ENCODE data around the gene HDAC3. TPM values are rescaled to one million over a fixed set of nuclear protein-coding genes. Genes with fewer than 3 reads are reported as not detected.

Gene HDAC3
- total and polyA plus RNA-seq, 2 donors from 2014 or later: 44.7 to 47.5 TPM

GRCh38 chr5:141597814-141598213 lies 38.8 kb downstream of the HDAC3 start:
- H3K9me3 ChIP-seq (ENCODE audit: control insufficient read depth in 2 of 3, insufficient read depth in 1 of 3, low read length in 3 of 3): no peaks in the 10 kb centered on the region
- H3K4me3 ChIP-seq (ENCODE audit: low read length in 3 of 3): no peak overlapping the region
- DNase-seq: no peak
- no peak for TF ChIP-seq CTCF (IDR thresholded peaks at IDR 0.05; ENCODE audit: borderline replicate concordance, extremely low read depth, insufficient read depth)
- peaks cover 0 to 10% (median 0%) of the 10 kb centered on the region in 3 donors for H3K4me1 ChIP-seq (ENCODE audit: control insufficient read depth in 2 of 3, insufficient read depth in 2 of 3, low read depth in 1 of 3, low read length in 3 of 3)
- H3K27me3 ChIP-seq (ENCODE audit: control insufficient read depth, insufficient read depth, low read length): no peaks in the 10 kb centered on the region
- no peaks in the 10 kb centered on the region for H3K36me3 ChIP-seq (ENCODE audit: control insufficient read depth in 2 of 3, insufficient read depth in 3 of 3, low read length in 3 of 3)
- no peak for FAIRE-seq
- intact Hi-C loops (cut with DNase I): no loop called here
- H3K9ac ChIP-seq (ENCODE audit: low read length in 3 of 3): no peak overlapping the region
- H3K27ac ChIP-seq (ENCODE audit: low read depth in 2 of 2, low read length in 2 of 2): no peak overlapping the region

GRCh38 chr5:141597394-141597793 lies 39.3 kb downstream of the HDAC3 start:
- H3K27ac ChIP-seq (ENCODE audit: low read depth in 2 of 2, low read length in 2 of 2): no peak overlapping the region
- no peak for FAIRE-seq

DNA sequence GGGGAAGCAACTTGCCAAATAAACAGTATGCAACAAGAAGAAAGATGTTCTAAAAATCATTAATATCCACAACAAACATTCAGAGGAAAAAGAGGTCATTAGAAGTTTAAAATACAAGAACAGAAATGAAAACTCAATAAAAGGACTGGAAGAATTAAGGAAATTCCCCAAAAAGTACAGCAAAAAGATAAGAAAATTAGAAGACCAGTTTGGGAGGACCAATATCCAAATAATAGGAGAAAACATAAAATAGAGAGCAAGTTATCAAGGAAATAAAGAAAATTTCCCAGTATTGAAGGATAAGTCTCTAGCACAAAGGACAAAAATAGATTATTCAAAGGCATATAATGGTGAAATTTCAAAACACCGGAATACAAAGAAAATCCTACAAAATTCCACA lies 39.8 kb downstream of the HDAC3 start:
- Histone ChIP-seq H3K36me3 (ENCODE audit: control insufficient read depth in 2 of 3, insufficient read depth in 3 of 3, low read length in 3 of 3) (no peaks in the 10 kb centered on the region), H3K4me1 (ENCODE audit: control insufficient read depth in 2 of 3, insufficient read depth in 2 of 3, low read depth in 1 of 3, low read length in 3 of 3) (peaks cover 0 to 14% (median 0%) of the 10 kb centered on the region in 3 donors), H3K4me3 (ENCODE audit: low read length in 3 of 3) (no peak overlapping the region), H3K27ac (ENCODE audit: low read depth in 2 of 2, low read length in 2 of 2) (no peak overlapping the region), H3K27me3 (ENCODE audit: control insufficient read depth, insufficient read depth, low read length) (no peaks in the 10 kb centered on the region), H3K9ac (ENCODE audit: low read length in 3 of 3) (no peak overlapping the region), H3K9me3 (ENCODE audit: control insufficient read depth in 2 of 3, insufficient read depth in 1 of 3, low read length in 3 of 3) (no peaks in the 10 kb centered on the region)
- FAIRE-seq: no peak
- intact Hi-C loops (cut with DNase I): no loop called here
- DNase-seq: no peak
- TF ChIP-seq CTCF (IDR thresholded peaks at IDR 0.05; ENCODE audit: borderline replicate concordance, extremely low read depth, insufficient read depth): no peak

More at GRCh38 chr5:141597394-141597793, 39.3 kb downstream of the HDAC3 start:
- Histone ChIP-seq H3K9me3 (ENCODE audit: control insufficient read depth in 2 of 3, insufficient read depth in 1 of 3, low read length in 3 of 3) (no peaks in the 10 kb centered on the region), H3K36me3 (ENCODE audit: control insufficient read depth in 2 of 3, insufficient read depth in 3 of 3, low read length in 3 of 3) (no peaks in the 10 kb centered on the region), H3K9ac (ENCODE audit: low read length in 3 of 3) (no peak overlapping the region), H3K27me3 (ENCODE audit: control insufficient read depth, insufficient read depth, low read length) (no peaks in the 10 kb centered on the region), H3K4me1 (ENCODE audit: control insufficient read depth in 2 of 3, insufficient read depth in 2 of 3, low read depth in 1 of 3, low read length in 3 of 3) (peaks cover 0 to 10% (median 0%) of the 10 kb centered on the region in 3 donors), H3K4me3 (ENCODE audit: low read length in 3 of 3) (no peak overlapping the region)
- no peak for TF ChIP-seq CTCF (IDR thresholded peaks at IDR 0.05; ENCODE audit: borderline replicate concordance, extremely low read depth, insufficient read depth)
- DNase-seq: no peak
- intact Hi-C loops (cut with DNase I): no loop called here

- no peak for FAIRE-seq
- peaks cover 3 to 12% (median 4%) of the 10 kb centered on the region in 3 donors for H3K36me3 ChIP-seq (ENCODE audit: control insufficient read depth in 2 of 3, insufficient read depth in 3 of 3, low read length in 3 of 3)
- no peak overlapping the region for H3K9ac ChIP-seq (ENCODE audit: low read length in 3 of 3)
- no peak for TF ChIP-seq CTCF (IDR thresholded peaks at IDR 0.05; ENCODE audit: borderline replicate concordance, extremely low read depth, insufficient read depth)
- H3K4me1 ChIP-seq (ENCODE audit: control insufficient read depth in 2 of 3, insufficient read depth in 2 of 3, low read depth in 1 of 3, low read length in 3 of 3): peaks cover 0 to 4% (median 0%) of the 10 kb centered on the region in 3 donors
- no peak overlapping the region for H3K4me3 ChIP-seq (ENCODE audit: low read length in 3 of 3)
- H3K9me3 ChIP-seq (ENCODE audit: control insufficient read depth in 2 of 3, insufficient read depth in 1 of 3, low read length in 3 of 3): no peaks in the 10 kb centered on the region
- H3K27ac ChIP-seq (ENCODE audit: low read depth in 2 of 2, low read length in 2 of 2): no peak overlapping the region
- DNase-seq: no peak
- no peaks in the 10 kb centered on the region for H3K27me3 ChIP-seq (ENCODE audit: control insufficient read depth, insufficient read depth, low read length)
- intact Hi-C loops (cut with DNase I): no loop called here
Measured at GRCh38 chr5:141590127-141590526, 46.5 kb downstream of the HDAC3 start.

All from kidney (tissue), 14 donors.